Panc1 (cell line): ENCODE data around the gene ULK3.

Experiments
- CTCF ChIP-seq: fragments of 450-650 bp; IDR thresholded peaks from 2 replicates; pipeline ENCODE4 v1.5.1; 2017; ENCODE audit warnings: mild to moderate bottlenecking
- POLR2AphosphoS5 ChIP-seq: IDR thresholded peaks from 2 replicates; pipeline ENCODE4 v1.6.1; 2012; ENCODE audit warnings: mild to moderate bottlenecking, low read depth, low read length, moderate library complexity
- SIN3A ChIP-seq: IDR thresholded peaks from 2 replicates; pipeline ENCODE4 v1.6.1; 2012; ENCODE audit warnings: low read depth, mild to moderate bottlenecking, low read length, moderate library complexity, borderline replicate concordance; ENCODE audit not compliant: insufficient read depth
- TCF7L2 ChIP-seq: IDR thresholded peaks from 2 replicates; pipeline ENCODE4 v1.6.1; 2011; ENCODE audit warnings: mild to moderate bottlenecking, low read depth, low read length, inconsistent platforms

- no peak for TF ChIP-seq CTCF
- no peak for TF ChIP-seq SIN3A
- no peak for TF ChIP-seq POLR2AphosphoS5
- no peak for TF ChIP-seq TCF7L2
Observed at GRCh38 chr15:74884428-74885223, 41.7 kb upstream of the ULK3 start.
